ENCODE measurements around the gene ZNF710.

DNA sequence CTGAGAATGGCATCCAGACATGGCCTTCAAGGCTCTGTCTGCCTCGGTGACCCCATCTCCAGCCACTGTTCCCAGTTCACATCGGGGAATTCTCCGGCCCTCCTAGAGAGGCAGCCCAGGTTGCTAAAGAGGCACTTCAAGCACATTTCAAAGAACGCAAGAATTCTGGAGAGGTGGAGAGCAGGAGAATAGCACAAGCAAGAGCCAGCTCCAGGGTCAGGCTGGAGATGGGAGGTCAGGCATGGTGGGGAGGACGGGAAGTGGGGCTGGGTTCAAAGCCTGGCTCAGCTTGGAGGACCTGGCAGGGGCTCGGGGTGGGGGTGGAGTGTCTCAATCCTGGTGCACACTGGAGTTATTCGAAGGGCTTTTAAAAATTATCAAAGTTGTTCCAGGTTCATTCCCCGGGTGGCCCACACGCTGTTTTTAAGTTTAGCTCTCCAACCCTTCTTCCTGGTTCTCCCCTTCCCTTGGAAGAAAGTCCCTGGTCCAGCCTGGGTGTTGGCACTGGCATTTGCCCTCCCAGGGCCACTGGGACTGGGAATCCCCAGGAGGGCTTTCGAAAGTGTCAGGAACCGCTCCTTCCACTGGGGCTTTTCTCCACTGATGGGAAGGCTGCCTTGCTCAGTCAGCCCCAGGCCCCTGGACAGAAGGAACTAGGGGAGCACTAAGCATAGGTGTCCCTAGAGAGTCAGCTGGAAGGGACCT is 35.8 kb downstream of the ZNF710 start:
- TF ChIP-seq POLR2A (IDR thresholded peaks at IDR 0.05; ENCODE audit: control extremely low read depth in 1 of 2, low read depth in 2 of 2, low read length in 2 of 2) (no peak), TBP (IDR thresholded peaks at IDR 0.05; ENCODE audit: low read depth, low read length) (no peak)

Measured in H1 (cell line).